Activated T-cell treated with anti-CD3 and anti-CD28 coated beads, Interleukin-2, amount 50 U/mL, for 1 hour (primary cell): ENCODE data around the gene TLE7.

Experiments used
- DNase-seq: peaks from one replicate; pipeline ENCODE4 v3.0.0-alpha.2; 2020

TLE7 gene

DNA sequence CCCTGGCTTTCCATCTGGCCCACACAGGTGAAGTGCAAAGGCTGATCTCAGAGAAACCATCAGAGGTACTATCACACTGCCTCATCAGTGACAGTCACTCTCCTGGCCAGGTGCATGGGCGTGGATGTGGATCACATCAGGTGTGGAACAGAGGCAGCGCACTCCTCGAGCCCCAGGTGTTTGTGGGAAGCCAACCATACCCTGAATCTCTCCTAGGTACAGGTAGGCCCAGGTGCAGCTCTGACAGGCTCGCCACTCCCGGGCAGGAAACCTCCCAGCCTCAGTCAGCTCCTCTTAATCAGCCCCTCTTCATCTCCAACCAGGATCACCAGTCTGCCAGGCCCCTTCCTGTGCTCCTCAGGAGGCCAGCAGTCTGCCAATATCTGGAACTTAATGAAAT is 31.7 kb downstream of the TLE7 start:
- DNase-seq = no peak

DNA sequence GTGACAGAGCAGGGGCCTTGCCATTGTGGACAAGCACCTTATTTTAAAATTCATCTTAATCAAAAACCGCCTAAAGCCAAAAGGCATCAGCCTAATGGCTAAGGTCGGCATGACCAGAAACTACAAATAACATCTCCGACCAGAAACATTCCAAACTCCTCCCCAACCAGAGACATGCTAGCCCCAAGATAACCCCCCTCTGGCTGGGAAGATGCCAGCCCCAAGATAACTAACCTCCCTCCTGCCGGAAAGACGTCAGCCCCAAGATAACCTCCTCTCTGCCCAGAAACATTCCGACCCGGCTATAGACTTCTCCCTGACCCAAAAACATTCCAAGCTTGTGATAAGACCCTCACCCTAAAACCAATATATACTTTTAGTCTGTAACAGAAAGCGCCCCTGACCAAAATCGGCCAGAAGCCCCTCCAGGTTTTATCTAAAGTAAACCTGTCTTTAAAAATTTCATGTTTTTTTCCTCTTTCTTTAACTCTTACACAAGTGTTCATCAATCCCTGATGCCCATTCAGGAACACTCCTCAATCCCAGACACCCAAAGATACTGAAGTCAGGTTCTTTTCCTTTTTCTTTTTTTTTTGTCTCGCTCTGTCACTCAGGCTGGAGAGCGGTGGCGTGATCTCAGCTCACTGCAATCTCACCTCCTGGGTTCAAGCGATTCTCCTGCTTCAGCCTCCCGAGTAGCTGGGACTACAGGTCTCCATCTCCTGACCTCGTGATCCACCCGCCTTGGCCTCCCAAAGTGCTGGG is 32.7 kb downstream of the TLE7 start:
- no peak for DNase-seq

DNA sequence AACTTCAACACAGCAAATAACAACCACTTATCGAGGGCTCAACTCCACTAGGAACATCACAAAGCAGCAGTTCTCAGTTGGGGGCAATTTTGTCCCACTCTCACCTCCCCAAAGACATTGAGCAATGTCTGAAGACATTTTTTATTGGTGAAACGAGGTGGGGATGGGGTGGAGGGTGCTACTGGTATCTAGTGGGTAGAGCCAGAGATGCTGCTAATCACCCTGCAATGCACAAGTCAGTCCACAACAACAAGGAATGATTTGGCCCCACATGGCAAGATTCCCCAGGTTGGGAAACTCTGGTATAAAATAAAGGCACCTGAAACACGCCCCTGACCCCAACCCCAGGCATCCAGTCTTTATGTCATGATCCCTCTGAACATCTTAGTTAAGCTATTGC is 33.3 kb downstream of the TLE7 start:
- no peak for DNase-seq

DNA sequence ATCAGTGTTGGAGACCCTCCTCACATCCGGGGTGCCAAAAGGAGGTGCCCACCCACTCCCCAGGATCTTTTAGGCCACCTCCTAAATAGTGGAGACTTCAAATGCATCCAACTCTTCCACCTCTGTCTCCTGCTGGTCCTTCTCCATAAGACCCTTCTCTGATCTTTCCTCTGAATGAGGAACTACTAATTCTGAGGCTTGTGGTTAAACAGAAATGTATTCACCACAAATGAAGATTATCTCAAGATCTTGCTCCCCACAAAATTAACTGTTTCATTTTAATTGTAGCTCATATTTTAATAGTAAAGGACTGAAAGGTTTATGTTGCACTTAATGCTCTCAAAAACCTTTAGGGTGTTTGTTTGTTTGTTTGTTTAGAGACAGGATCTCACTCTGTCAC is 34.1 kb downstream of the TLE7 start:
- DNase-seq = no peak

DNA sequence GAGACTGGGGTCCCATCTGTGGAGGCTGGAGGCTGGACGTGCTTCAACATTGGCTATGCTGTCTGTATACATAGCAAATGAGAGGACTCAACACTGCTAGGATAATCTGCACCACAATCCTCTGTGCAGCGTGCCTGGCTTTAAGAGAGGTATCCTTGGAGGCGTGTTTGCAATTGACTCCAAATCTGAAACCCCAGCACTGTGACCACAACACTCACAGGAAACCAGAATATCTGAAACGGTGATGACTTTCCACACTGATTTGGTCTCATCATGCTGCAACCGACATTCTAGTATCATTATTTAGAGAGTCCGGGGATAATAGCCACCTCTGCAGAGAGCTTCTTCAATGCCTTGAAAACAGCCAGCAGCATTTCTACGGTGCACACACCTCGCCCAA is 35.1 kb downstream of the TLE7 start:
- no peak for DNase-seq

DNA sequence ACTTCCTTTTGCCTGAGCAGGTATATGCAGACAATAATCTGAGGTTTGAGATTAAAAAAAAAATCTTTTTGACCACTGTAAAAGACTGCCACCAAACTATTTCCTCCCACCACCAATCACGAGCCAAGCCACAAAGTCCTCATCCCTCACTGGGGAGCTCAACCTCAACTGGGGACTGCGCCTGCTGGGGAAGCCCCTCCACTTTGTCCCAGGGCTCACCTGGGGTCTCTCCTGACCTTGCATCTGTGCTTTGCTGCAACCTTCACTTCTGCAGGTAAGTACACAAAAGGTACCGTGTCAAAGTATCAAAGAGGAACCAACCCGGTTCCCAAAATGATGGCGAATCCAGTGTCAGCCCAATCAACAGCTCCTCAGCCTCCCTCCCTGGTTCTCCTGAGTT is 35.5 kb downstream of the TLE7 start:
- no peak for DNase-seq

DNA sequence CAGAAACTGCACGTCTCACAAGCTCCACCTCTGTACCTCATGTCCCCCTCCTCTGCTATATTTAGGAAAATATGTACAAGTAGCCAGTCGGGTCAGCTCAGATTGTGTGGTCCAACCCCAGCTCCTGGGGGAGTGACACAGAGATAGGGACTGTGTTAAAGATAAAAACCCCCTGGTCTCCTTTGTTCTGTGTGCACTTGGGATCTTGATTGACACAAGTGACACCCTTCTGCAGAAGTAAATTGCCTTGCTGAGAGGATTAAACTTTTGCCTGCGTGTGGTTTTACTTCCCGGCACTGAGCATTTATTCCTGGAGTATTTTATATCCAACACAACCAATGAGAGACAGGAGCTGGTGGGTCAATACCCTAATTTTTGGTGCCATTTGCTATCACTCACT is 37.5 kb downstream of the TLE7 start:
- DNase-seq = no peak

DNA sequence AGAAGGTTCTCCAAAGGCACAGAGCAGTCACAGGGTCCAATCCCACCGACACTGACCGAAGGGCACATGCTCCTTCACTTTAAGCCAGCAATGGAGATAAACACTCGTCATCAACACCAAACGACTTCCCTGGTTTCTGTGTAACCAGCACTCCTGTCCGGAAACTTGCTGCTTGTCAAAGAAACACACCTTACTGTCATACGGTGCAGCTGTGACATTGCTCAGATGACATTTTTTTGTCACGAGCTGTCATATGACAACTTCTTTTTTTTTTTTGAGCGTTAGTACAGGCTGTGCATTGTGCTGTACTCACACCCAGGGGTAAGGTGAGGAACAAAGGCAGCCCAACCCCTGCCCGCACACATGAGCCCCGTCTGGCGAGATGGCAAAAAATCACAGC is 39.2 kb downstream of the TLE7 start:
- DNase-seq = no peak

DNA sequence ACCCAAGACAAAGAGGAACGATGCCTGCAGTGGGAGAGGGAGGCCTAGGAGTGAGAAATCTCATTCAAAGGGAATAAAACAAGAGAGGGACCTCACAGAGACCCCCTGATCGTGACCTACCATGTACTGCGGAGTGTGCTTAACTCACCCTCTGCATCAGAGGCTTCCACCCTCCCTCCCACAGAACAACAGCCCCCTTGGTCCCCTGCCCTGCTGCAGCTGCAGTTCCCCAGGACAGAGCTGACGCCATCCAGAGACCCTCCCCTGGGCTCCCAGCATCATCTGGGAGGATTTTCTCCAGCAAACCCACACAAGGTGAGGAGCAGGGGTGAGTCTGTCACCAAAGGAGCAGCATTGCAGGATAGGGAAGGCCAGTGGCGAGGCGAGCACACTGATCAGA is 39.8 kb downstream of the TLE7 start:
- no peak for DNase-seq

DNA sequence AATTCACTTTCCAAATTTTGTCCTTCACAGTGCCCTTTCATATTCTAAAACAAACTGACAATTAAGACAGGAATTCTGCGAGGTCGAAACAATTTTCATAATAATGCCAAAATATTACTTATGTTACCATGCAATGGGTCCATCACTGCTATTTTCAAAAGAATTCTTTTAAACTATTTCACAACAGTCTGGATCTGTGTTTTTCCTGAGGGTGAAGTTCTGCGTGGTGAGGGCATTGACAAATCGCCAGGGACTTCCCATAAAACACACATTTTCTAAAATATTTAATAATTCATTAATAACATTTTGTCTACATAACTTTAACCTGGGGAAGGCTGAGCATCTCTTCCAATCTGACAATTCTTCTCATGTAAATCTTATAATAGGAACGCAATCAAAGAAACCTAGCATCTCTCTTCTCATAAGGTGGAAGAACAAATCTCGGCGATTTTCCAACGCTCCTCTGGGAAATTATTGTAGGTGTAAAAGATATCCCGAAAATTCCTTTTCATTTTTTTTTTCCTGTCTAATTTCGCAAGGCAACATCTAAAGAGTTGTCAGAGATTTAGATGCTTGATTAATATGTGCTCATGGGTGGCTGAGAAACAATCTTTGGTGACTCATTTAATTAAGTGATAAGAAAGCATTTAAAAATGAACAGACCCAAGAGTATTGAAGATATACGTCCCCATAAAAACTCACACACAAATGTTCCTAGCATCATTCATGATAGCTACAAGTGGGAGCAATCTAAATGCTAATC is 41.9 kb downstream of the TLE7 start:
- DNase-seq = no peak

DNA sequence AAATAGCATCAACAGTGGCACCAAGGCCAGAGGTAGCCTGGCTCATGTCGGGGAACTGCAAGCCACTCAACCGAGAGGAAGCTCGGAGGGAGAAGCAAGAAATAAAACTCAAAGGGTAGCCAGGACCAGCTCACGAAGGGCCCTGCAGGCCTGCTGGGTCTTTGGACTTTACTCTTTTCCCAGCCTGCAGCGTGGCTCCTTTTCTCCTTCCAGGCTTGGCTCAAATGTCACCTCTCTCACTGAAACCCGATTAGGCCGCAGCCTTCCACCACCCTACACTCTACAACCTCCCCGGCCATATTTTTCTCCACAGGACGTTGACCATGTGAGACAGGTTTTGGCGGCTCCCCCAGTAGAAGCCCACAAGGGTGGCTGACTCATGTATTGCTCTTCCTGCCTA is 45.3 kb downstream of the TLE7 start:
- DNase-seq = no peak

DNA sequence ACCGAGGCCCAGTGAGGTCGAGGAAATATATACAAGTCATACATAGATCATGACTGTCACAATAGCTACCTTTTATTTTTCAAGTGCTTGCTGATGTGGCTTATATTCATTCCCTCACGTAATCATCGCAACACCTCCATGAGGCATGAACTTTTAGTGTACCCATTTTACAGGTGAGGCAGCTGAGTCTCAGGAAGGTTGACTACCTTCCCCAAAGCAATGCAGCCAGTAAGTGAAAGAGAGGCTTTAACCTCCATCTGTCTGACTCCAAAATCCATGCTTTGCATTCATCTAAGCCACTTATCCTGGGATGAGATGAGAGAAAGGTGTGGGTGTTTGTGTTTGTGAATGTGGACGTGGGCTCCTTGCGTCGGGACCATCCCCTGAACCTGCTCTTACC is 52.5 kb downstream of the TLE7 start:
- DNase-seq = no peak

DNA sequence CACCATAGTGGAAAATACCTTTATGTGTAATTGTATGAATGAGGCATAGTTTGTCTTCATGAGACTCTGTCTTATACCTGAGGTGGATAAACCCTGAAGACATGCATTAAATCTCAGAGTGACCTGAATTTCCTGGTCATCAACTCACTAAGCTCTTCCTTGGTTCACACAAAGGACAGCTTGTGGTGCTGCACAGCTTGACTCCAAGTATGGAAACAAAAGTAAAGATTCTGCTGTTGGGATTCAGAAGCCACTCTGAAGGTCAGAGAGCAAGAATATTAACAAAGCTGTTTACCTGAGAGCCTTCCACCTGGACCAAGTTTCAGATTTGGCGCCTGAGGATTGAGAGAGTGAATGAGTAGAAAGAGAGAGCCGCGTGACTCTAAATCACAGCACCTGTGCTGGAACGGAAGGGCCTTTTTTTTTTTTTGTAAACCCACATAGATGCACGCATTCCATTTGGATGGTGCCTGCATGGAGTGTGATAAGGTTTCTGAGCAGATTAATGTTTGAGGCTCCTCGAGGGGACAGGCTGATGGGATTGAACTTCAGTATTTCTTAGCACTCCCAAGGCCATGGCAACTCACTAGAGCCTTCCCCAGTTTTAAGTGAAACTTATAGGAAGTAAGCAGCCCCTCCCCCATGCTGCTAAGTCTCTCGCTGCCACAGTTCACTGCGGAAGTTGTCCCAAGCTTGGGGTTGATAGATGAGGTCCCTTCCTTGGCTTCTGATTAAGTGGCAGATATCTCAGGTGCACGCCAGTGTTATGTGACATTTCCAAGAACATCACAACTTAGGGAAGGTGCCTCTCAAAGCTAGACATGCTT is 54.6 kb downstream of the TLE7 start:
- DNase-seq = no peak

DNA sequence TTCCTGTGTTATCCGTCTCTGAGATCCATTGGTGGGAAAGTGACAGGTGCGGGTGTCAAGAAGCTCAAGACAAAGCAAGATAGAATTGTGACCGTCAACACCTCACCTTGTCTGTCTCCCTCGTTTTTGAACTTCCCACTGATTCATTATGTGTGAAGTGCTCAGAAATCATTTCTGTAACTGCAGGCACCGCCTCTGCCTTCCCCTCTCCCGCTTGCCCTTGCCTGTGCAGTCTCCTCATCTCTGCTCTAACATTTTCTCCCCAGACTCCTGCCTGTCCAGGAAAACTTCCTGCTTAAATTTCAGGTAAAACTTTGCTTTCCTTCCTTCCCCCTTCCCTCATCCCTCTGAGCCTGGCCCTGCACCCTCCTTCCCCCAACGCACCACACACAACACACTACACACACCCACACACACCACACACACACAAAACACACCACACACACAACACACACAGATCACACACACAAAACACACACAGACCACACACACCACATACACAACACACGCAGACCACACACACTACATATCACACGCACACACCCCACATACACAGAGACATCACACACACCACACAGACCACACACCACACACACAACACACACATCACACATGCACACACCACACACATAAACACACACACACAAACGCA is 57.7 kb downstream of the TLE7 start:
- no peak for DNase-seq

DNA sequence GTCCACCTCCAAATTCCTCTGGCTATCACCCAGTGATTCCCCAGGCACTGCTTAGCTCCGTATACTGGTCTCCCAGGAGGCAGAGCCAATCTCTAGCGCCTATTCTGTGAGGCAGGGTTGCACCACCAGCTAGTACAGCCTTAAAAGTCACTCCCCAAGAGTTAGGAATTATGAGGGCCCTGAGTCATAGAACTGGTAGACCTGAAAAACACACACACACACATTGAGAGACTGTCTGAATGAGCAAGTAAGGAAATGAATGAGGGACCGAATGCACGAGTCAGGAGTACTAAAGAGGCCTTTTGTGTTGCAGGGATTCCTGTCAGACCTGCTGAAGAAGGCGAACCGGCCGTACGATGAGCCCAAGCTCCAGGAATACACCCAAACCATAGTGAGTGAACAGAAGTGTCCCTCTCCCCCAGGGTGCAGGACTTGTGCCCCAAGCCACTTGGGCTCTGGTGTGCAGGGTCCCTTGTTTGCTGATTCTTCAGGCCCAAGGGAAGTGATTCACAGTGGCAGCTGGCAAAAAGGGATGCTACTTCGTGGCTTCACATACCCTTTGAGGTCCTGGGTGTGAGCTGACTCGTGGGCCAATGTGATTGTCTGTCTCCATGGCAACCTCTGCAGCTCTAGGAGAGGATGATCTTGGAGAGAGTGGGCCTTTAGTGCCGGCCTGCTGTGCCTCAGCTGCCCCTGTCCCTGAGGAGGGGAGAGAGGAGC is 58.6 kb downstream of the TLE7 start:
- no peak for DNase-seq

DNA sequence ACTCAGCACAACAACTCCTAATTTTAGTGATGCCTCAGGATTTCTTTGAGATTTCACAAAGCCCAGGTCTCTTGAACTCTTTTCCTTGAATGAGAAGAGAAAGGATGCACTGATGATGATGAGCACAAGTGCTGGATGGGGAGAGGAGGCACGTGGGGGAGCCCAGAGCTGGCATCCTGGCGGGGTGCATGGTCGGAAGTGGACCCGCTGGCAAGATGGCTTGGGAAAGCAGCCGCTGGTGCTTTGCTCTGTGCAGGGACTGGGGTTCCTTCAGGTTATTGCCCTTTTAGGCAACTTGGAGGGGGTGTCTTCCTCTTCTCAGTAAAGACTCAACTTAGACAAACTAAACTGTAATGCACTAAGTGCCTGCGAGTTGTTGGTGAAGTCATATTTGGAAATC is 61.0 kb downstream of the TLE7 start:
- DNase-seq = no peak
